Astrocyte (in vitro differentiated cells and primary cell): Measurements from ENCODE around the gene EMX2. TPM values are rescaled to one million over a fixed set of nuclear protein-coding genes. Genes with fewer than 3 reads are reported as not detected.
A peak's percentile ranks its signal among the peaks of the same experiment; 100 is the strongest.

Experiments used
- DNase-seq: peaks from one replicate; pipeline ENCODE4 v3.0.0-alpha.2; 2010; ENCODE audit warnings: low read depth
- FAIRE-seq: peaks from 2 replicates; lab custom pipeline; 2011; peaks lifted over from hg19 to GRCh38; lab: Jason Lieb, UNC
- H2AFZ ChIP-seq: 2 replicates; pipeline ENCODE4 v1.6.0; 2012; ENCODE audit warnings: low read depth, low read length, inconsistent platforms
- H3K27ac ChIP-seq: 2 replicates; pipeline ENCODE4 v1.5.1; 2011; ENCODE audit warnings: low read depth, low read length, inconsistent platforms
- H3K27me3 ChIP-seq: 2 replicates; pipeline ENCODE4 v1.6.0; 2011; ENCODE audit warnings: low read length, inconsistent platforms; ENCODE audit not compliant: insufficient read depth
- H3K36me3 ChIP-seq: 2 replicates; pipeline ENCODE4 v1.5.1; 2011; ENCODE audit warnings: low read length, inconsistent platforms; ENCODE audit not compliant: insufficient read depth
- H3K4me1 ChIP-seq: 2 replicates; pipeline ENCODE4 v1.5.1; 2011; ENCODE audit warnings: low read length, inconsistent platforms; ENCODE audit not compliant: insufficient read depth
- H3K4me2 ChIP-seq: 2 replicates; pipeline ENCODE4 v1.6.0; 2012; ENCODE audit warnings: low read length, inconsistent platforms
- H3K4me3 ChIP-seq: 2 replicates; pipeline ENCODE4 v1.5.1; 2011; ENCODE audit warnings: low read depth, mild to moderate bottlenecking, low read length, inconsistent platforms; ENCODE audit not compliant: insufficient read depth
- H3K79me2 ChIP-seq: 2 replicates; pipeline ENCODE4 v1.6.0; 2012; ENCODE audit warnings: mild to moderate bottlenecking, low read length, inconsistent platforms; ENCODE audit not compliant: insufficient read depth
- H3K9ac ChIP-seq: 2 replicates; pipeline ENCODE4 v1.6.0; 2012; ENCODE audit warnings: mild to moderate bottlenecking, low read length, inconsistent platforms
- H3K9me3 ChIP-seq: 2 replicates; pipeline ENCODE4 v1.5.1; 2012; ENCODE audit warnings: low read depth, mild to moderate bottlenecking, low read length, inconsistent platforms; ENCODE audit not compliant: insufficient read depth
- H4K20me1 ChIP-seq: 2 replicates; pipeline ENCODE4 v1.6.0; 2012; ENCODE audit warnings: low read length, inconsistent platforms; ENCODE audit not compliant: insufficient read depth
- H3K27ac Mint-ChIP-seq: one replicate; pipeline ENCODE4 v1.8.0; 2021; ENCODE audit warnings: mild to moderate bottlenecking, mixed read lengths; ENCODE audit not compliant: unreplicated experiment
- H3K27me3 Mint-ChIP-seq: one replicate; pipeline ENCODE4 v1.8.0; 2021; ENCODE audit warnings: low read depth, mixed read lengths; ENCODE audit not compliant: unreplicated experiment
- H3K36me3 Mint-ChIP-seq: one replicate; pipeline ENCODE4 v1.8.0; 2021; ENCODE audit warnings: low read depth, mixed read lengths; ENCODE audit not compliant: unreplicated experiment
- H3K4me1 Mint-ChIP-seq: one replicate; pipeline ENCODE4 v1.8.0; 2021; ENCODE audit warnings: low read depth, mixed read lengths; ENCODE audit not compliant: unreplicated experiment
- H3K4me3 Mint-ChIP-seq: one replicate; pipeline ENCODE4 v1.8.0; 2021; ENCODE audit warnings: mild to moderate bottlenecking, moderate library complexity, mixed read lengths; ENCODE audit not compliant: unreplicated experiment
- H3K9me3 Mint-ChIP-seq: one replicate; pipeline ENCODE4 v1.8.0; 2021; ENCODE audit warnings: mild to moderate bottlenecking, mixed read lengths; ENCODE audit not compliant: unreplicated experiment
- EZH2 ChIP-seq: IDR thresholded peaks from 2 replicates; pipeline ENCODE4 v1.6.1; 2012; ENCODE audit warnings: mild to moderate bottlenecking, low read length, inconsistent platforms; ENCODE audit not compliant: insufficient read depth
- total RNA-seq: library from RNA; stranded (reverse); gene quantifications from 2 replicates; pipeline ENCODE4 v1.2.1, GENCODE V29; 2021
- TF ChIP-seq, protein P1 (sequence below): IDR thresholded peaks from 2 replicates; pipeline ENCODE4 v1.5.1; 2011; ENCODE audit warnings: low read depth, mild to moderate bottlenecking, inconsistent platforms, low read length, moderate library complexity; ENCODE audit not compliant: insufficient read depth

EMX2 gene
- total RNA-seq, 1 donor from 2014 or later, result not detected

DNA sequence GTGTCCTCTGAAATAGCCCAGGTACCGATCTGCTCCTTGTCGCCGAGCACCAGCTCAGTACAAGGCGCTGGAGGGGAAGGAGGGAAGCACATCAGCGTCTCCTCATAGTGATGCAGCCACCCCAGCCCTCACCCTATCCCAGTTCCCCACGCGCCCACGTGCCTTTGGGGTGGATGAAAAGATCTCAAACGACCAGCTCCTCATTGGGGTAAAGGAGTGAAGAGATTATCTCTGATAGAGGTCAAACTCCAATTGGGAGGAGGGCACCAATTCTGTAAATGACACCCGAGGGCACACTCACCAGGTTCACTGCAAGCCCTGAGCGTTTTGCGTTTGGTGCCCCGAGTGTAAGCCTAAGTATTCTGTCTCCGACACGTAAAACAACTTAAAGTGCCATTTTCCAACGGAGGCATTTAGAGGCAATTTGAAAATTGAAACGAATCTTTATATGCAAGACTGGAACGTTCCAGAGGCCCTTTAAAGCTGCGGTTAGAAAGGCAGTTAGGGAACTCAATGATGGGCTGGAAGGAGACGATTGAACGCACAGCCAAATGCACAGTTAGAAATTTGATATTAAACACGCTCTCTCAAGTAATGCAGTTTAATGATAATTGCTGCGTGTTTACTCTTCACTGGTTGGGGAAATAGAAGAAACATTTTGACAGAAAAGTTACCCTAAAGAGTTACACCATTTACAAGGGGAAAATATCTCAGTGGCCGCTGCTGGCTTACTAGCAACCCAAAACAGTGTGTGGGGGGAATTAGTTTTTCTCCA, 8.9 kb upstream of the EMX2 start:
- peaks cover 8% of the 10 kb centered on the region for H3K9me3 Mint-ChIP-seq
- DNase-seq, result no peak
- no peaks in the 10 kb centered on the region for H3K36me3 ChIP-seq
- no peak overlapping the region for H3K27ac ChIP-seq
- no peaks in the 10 kb centered on the region for H4K20me1 ChIP-seq
- H3K36me3 Mint-ChIP-seq, result no peaks in the 10 kb centered on the region
- H3K4me2 ChIP-seq, result peak overlapping the region; percentile 76
- no peak overlapping the region for H3K4me3 Mint-ChIP-seq
- peaks cover 2% of the 10 kb centered on the region for H3K4me1 ChIP-seq
- peaks cover 9% of the 10 kb centered on the region for H3K79me2 ChIP-seq
- peaks cover 2% of the 10 kb centered on the region for H3K9me3 ChIP-seq
- peaks cover 77% of the 10 kb centered on the region for H3K27me3 Mint-ChIP-seq
- peaks cover 2% of the 10 kb centered on the region for H3K4me1 Mint-ChIP-seq
- FAIRE-seq, result no peak
- no peak for TF ChIP-seq EZH2
- TF ChIP-seq, protein P1, sequence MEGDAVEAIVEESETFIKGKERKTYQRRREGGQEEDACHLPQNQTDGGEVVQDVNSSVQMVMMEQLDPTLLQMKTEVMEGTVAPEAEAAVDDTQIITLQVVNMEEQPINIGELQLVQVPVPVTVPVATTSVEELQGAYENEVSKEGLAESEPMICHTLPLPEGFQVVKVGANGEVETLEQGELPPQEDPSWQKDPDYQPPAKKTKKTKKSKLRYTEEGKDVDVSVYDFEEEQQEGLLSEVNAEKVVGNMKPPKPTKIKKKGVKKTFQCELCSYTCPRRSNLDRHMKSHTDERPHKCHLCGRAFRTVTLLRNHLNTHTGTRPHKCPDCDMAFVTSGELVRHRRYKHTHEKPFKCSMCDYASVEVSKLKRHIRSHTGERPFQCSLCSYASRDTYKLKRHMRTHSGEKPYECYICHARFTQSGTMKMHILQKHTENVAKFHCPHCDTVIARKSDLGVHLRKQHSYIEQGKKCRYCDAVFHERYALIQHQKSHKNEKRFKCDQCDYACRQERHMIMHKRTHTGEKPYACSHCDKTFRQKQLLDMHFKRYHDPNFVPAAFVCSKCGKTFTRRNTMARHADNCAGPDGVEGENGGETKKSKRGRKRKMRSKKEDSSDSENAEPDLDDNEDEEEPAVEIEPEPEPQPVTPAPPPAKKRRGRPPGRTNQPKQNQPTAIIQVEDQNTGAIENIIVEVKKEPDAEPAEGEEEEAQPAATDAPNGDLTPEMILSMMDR, result no peak
- no peak overlapping the region for H3K9ac ChIP-seq
- H2AFZ ChIP-seq, result no peak overlapping the region
- peak overlapping the region; percentile 14 for H3K27ac Mint-ChIP-seq
- no peak overlapping the region for H3K4me3 ChIP-seq
- peaks cover 77% of the 10 kb centered on the region for H3K27me3 ChIP-seq

DNA sequence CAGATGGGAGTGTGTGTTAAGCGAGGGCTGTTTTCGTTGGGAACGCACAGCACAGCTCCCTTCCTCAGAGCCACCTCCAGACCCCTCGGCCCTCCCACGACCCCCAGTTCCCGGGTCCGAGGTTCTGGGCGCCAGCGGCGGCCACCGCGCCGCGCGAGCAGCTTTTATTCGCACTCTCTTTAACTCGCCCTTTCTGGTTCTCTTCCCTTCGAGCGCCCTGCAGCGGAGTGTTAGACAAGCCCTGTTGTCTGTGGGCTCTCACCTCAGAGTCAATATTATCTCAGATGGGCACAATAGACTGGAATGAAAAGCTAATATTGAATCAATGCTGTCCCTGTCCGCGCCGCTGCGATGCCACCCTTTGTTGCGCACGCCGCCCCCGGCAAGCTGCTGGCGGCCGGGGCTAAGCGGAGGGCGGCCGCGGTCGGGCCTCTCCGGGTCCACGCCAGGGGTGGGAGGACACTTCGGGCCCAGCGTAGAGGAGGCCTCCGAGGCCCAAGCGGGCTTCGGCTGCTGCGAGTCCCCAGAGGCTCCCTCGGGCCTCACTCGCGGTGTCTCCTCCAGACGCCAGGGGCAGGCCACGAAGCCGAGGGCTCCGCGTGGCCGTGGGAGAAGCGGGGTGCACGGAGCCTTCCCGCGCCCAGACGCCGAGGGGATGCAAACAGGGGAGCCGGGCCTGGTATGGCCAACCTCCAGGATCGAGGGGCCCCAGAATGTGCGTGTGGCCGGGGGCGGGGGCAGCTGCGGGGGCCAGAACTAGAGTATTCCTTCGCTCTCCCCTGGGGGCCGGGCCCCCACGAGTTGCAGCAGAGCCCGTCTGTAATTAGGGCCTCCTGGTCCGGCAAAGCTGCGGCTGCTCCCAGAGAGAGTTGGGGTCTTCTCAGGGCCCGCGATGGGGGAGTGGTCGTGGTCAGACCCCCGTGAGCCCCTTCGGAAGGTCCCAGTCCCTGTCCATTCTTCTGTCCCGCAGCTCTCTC, 7.9 kb upstream of the EMX2 start:
- Histone ChIP-seq H3K27ac (no peak overlapping the region), H3K79me2 (peaks cover 9% of the 10 kb centered on the region), H3K4me2 (peak overlapping the region; percentile 76), H4K20me1 (no peaks in the 10 kb centered on the region), H3K9ac (no peak overlapping the region), H3K36me3 (no peaks in the 10 kb centered on the region), H3K4me3 (no peak overlapping the region), H3K9me3 (peaks cover 2% of the 10 kb centered on the region), H3K27me3 (peaks cover 87% of the 10 kb centered on the region), H2AFZ (peak overlapping the region; percentile 26), H3K4me1 (peaks cover 2% of the 10 kb centered on the region)
- no peak for FAIRE-seq
- no peak overlapping the region for H3K27ac Mint-ChIP-seq
- peak; percentile 78 for TF ChIP-seq EZH2
- TF ChIP-seq, protein P1, result no peak
- H3K4me3 Mint-ChIP-seq, result no peak overlapping the region
- no peaks in the 10 kb centered on the region for H3K36me3 Mint-ChIP-seq
- H3K4me1 Mint-ChIP-seq, result peaks cover 2% of the 10 kb centered on the region
- no peak for DNase-seq
- H3K27me3 Mint-ChIP-seq, result peaks cover 80% of the 10 kb centered on the region
- H3K9me3 Mint-ChIP-seq, result peaks cover 8% of the 10 kb centered on the region
